ENCODE measurements around the gene MED29.

DNA sequence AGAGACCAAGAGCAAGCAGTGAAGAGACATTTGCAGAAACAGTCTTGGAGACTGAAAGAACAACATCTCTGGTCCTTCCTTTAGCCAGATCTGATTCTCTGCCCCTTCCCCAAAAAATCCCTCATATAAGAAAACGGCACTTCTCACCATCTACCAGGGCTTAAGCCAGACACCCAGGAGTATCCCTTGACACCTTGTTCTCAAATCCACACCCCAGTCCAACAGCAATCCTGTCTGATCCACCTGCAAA is 19.6 kb downstream of the MED29 start:
- TF ChIP-seq, protein P1, sequence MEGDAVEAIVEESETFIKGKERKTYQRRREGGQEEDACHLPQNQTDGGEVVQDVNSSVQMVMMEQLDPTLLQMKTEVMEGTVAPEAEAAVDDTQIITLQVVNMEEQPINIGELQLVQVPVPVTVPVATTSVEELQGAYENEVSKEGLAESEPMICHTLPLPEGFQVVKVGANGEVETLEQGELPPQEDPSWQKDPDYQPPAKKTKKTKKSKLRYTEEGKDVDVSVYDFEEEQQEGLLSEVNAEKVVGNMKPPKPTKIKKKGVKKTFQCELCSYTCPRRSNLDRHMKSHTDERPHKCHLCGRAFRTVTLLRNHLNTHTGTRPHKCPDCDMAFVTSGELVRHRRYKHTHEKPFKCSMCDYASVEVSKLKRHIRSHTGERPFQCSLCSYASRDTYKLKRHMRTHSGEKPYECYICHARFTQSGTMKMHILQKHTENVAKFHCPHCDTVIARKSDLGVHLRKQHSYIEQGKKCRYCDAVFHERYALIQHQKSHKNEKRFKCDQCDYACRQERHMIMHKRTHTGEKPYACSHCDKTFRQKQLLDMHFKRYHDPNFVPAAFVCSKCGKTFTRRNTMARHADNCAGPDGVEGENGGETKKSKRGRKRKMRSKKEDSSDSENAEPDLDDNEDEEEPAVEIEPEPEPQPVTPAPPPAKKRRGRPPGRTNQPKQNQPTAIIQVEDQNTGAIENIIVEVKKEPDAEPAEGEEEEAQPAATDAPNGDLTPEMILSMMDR (IDR thresholded peaks at IDR 0.05): no peak
- no peak for TF ChIP-seq POLR2A (IDR thresholded peaks at IDR 0.05)

All from stomach (tissue), 4 donors.